NCI-H2196 (cell line): Measurements from ENCODE around the gene HPS1.

Experiments used
- DNase-seq: peaks from one replicate; lab custom pipeline; 2025; ENCODE audit not compliant: unreplicated experiment; lab: John Stamatoyannopoulos, UW

HPS1 gene

GRCh38 chr10:98446661-98447221 lies at the start of gene HPS1:
Gene HPS1 (minus strand): TSS chr10:98446935. CDS start chr10:98443240, 3,695 bp downstream.
- peak; percentile 68 for DNase-seq

GRCh38 chr10:98492763-98493162 lies 46.0 kb upstream of the HPS1 start:
- DNase-seq, result no peak

- no peak for DNase-seq
These were observed 43.1 kb upstream of the HPS1 start for GRCh38 chr10:98489561-98490481.

- peak; percentile 63 for DNase-seq
These were observed 42.1 kb upstream of the HPS1 start for GRCh38 chr10:98488669-98489430.

GRCh38 chr10:98487649-98488048 lies 40.9 kb upstream of the HPS1 start:
- DNase-seq, result no peak

GRCh38 chr10:98486421-98486820 lies 39.7 kb upstream of the HPS1 start:
- DNase-seq, result no peak

- no peak for DNase-seq
These were observed 39.2 kb upstream of the HPS1 start for GRCh38 chr10:98485959-98486358.

GRCh38 chr10:98483658-98484057 lies 36.9 kb upstream of the HPS1 start:
- DNase-seq, result no peak

- no peak for DNase-seq
These were observed 35.4 kb upstream of the HPS1 start for GRCh38 chr10:98482096-98482495.

GRCh38 chr10:98481404-98481945 lies 34.7 kb upstream of the HPS1 start:
- DNase-seq, result no peak

- DNase-seq, result no peak
These were observed 31.9 kb upstream of the HPS1 start for GRCh38 chr10:98478430-98479222.

- DNase-seq, result no peak
These were observed 31.1 kb upstream of the HPS1 start for GRCh38 chr10:98477861-98478260.

GRCh38 chr10:98474628-98475027 lies 27.9 kb upstream of the HPS1 start:
- no peak for DNase-seq

- DNase-seq, result no peak
These were observed 25.5 kb upstream of the HPS1 start for GRCh38 chr10:98472196-98472595.

- no peak for DNase-seq
These were observed 24.1 kb upstream of the HPS1 start for GRCh38 chr10:98470850-98471249.

- no peak for DNase-seq
These were observed 22.5 kb upstream of the HPS1 start for GRCh38 chr10:98469001-98469931.

GRCh38 chr10:98467506-98468318 lies 21.0 kb upstream of the HPS1 start:
- peak; percentile 50 for DNase-seq

GRCh38 chr10:98466861-98467505 lies 20.2 kb upstream of the HPS1 start:
- DNase-seq, result no peak
